GM18505 (cell line): ENCODE data around the gene ZNF816.
"Not testable (repeated sequence)": the region's sequence is repeated elsewhere in the genome, so short reads cannot be mapped to it uniquely, and the experiment has no call there.

Experiments
- ATAC-seq: cut with Tn5 transposase; IDR thresholded peaks from one replicate; pipeline ENCODE4 v1.9.1; 2021; ENCODE audit not compliant: unreplicated experiment
- POLR2A ChIP-seq: IDR thresholded peaks from 4 replicates; pipeline ENCODE4 v1.6.1; 2011; ENCODE audit warnings: borderline replicate concordance; ENCODE audit not compliant: insufficient read depth, insufficient read length; ENCODE audit errors: extremely low read depth

Gene ZNF816

DNA sequence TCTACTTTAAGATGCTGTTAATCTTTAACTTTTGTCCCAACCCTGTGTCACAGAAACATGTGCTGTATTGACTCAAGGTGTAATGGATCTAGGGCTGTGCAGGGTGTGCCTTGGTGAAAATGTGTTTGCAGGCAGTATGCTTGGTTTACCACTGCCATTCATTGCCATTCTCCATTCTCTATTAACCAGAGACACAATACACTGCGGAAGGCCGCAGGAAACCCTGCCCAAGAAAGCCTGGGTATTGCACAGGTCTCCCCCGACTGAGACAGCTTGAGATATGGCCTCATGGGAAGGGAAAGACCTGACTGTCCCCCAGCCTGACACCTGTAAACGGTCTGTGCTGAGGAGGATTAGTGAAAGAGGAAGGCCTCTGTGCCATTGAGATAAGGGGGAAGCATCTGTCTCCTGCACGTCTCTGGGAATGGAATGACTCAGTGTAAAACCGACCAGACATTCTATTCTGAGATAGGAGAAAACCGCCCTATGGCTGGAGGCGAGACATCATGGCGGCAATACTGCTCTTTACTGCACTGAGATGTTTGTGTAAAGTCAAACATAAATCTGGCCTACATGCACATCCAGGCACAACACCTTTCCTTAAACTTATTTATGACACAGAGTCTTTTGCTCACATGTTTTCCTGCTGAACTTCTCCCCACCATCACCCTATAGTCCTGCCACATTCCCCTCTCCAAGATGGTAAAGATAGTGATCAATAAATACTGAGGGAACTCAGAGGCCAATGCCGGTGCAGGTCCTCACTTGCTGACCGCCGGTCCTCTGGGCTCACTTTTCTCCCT lies 26.3 kb downstream of the ZNF816 start:
- ATAC-seq: no peak
- no peak for TF ChIP-seq POLR2A

GRCh38 chr19:52935434-52935833 lies 27.2 kb downstream of the ZNF816 start:
- ATAC-seq: no peak
- TF ChIP-seq POLR2A: no peak

DNA sequence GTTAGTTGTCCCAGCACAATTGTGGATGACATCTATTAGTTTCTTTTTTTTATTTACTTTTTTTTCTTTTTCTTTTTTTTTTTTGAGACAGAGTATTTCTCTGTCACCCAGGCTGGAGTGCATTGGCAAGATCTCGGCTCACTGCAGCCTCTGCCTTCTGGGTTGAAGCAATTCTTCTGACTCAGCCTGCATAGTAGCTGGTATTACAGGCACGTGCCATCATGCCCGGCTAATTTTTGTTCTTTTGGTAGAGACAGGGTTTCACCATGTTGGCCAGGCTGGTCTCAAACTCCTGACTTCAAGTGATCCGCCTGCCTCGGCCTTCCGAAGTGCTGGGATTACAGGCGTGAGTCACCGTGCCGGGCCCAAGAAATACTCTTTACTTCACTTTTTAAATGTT lies 38.0 kb downstream of the ZNF816 start:
- ATAC-seq: not testable (repeated sequence)

DNA sequence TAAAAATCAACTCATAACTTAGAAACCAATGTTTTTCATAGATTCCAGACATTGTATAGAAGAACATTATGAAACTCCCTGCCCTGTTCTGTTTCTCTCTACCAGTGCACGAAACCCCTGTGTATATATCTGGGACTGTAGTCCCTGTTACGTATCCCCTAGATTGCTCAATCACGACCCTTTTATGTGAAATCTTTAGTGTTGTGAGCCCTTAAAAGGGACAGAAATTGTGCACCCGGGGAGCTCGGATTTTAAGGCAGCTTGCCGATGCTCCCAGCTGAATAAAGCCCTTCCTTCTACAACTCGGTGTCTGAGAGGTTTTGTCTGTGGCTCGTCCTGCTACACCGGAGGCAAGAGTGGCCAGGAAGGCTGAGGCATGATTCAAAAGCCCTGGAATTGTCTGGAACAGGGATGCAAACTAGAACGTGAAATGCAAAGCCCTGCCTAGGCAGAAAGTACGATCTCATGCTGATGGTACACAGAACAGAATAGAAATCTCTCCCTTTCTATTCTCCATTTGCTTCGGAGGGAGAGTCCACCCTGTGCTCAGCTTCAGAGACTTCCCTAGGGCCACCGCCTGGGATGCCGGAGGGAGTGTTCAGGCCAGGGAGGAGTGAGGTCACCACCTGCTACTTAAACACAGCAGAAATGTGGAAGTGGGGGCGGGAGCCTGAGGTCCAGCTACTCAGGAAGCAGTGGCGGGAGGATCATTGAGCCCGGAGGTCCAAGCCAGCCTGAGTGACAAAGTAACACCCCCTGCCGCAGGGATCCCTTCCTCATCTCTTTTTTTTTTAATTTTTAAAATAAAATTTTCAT lies 38.7 kb downstream of the ZNF816 start:
- ATAC-seq: no peak
- TF ChIP-seq POLR2A: no peak

- peak; percentile 88 for ATAC-seq
- peak; percentile 80 for TF ChIP-seq POLR2A
Measured at GRCh38 chr19:52922841-52923777, 39.6 kb downstream of the ZNF816 start, which contains the start of gene ZNF888. TSS of gene ZNF888 (minus strand) at chr19:52923428. CDS start at chr19:52917873, 5,555 bp downstream.

DNA sequence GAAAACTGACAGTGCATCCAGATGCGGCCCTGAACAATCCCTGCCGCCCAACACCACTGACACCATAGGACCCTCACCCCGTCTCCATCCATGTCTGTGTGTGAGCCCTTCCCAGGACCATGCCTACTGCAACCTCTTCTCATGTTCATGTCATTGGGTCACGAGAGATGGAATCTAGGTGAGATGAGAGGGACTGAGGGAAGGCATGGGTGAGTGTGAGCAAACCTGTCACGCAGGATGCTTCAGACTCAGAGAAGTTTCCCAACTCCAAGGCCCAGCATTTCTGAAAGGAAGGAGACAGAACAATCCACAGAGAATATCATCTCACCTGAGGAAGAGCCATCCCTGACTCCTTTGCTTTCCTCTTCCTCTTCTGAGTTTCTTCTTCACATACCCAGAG lies 45.1 kb downstream of the ZNF816 start:
- TF ChIP-seq POLR2A: no peak
- no peak for ATAC-seq

DNA sequence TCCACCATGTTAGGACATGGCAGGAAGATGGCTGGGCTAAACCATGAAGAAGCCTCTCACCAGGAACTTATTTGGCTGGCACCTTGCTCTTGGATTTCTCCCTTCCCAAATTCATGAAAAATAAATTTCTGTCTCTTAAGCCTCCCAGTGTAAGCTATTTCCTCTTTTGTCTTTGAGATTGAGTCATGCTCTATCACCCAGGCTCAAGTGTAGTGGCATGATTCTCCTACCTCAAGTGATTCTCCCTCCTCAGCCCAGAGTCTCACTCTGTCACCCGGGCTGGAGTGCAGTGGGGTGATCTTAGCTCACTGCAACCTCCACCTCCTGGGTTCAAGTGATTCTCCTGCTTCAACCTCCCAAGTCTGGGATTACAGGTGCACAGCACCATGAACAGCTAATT lies 52.0 kb downstream of the ZNF816 start:
- TF ChIP-seq POLR2A: no peak
- no peak for ATAC-seq

DNA sequence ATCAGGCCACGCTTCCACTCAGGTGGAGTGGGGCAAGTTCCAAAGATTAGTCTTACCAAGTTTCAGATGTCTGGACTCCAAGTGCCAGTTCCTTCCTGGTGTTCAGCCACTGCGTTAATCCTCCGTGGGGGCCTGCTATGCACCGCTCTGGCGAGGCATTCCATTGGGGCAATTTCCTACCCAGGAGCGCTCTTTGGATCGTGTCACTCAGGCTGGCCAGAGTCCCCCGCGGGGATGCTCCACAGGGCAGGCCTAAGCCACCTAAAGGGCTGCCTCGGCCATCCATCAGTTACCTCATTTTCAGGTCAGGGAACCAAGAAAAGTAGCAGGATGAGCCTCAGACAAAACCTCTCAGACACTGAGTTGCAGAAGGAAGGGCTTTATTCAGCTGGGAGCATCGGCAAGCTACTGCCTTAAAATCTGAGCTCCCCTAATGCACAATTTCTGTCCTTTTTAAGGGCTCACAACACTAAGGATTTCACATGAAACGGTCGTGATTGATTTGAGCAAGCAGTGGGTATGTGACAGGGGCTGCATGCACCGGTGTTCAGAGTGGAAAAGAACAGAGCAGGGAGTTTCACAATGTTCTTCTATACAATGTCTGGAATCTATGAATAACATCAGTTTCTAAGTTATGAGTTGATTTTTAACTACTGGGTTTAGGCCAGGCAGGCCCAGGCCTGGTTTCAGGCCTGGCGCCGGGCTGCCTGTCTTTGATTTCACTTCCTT lies 58.5 kb downstream of the ZNF816 start:
- not testable (repeated sequence) for ATAC-seq

DNA sequence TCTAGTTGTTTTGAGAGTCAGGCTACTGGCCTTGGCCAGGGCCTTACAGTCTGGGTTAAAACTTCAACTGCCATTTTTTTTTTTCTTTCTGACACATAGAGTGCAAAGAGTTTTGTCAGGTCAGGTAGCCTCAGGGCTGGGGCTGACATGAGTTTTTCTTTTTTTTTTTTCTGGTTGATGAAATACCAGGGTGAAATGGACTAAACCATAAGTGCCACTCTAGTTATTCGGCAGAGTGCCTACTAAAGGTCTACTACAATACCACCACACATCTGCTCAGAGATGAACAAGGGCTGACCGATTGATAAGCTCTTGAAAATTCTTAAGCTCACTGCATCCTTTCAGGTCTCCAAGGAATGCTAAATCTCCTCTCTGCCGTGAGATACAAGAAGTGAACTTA lies 60.8 kb downstream of the ZNF816 start:
- no peak for TF ChIP-seq POLR2A
- ATAC-seq: no peak
